T1000 (cell line): ENCODE results near the gene CYP4F11.
"Not testable (repeated sequence)": the region's sequence is repeated elsewhere in the genome, so short reads cannot be mapped to it uniquely, and the experiment has no call there.

Experiments used
- DNase-seq: peaks from one replicate; lab custom pipeline; 2025; ENCODE audit warnings: mixed read lengths; lab: John Stamatoyannopoulos, UW

Gene CYP4F11

GRCh38 chr19:15934332-15935078 lies at the start of gene CYP4F11:
Gene CYP4F11, minus strand, starts transcription at chr19:15934529. Its CDS starts 121 bp downstream, at chr19:15934408.
- no peak for DNase-seq

GRCh38 chr19:15979293-15979692 lies 45.0 kb upstream of the CYP4F11 start:
- DNase-seq: no peak

GRCh38 chr19:15977690-15978089 lies 43.4 kb upstream of the CYP4F11 start:
- no peak for DNase-seq

- DNase-seq: no peak
Measured at GRCh38 chr19:15976836-15977689, 42.7 kb upstream of the CYP4F11 start.

GRCh38 chr19:15974856-15975255 lies 40.5 kb upstream of the CYP4F11 start:
- no peak for DNase-seq

GRCh38 chr19:15972043-15972442 lies 37.7 kb upstream of the CYP4F11 start:
- DNase-seq: not testable (repeated sequence)

- no peak for DNase-seq
Measured at GRCh38 chr19:15971224-15971780, 37.0 kb upstream of the CYP4F11 start.

GRCh38 chr19:15964231-15964630 lies 29.9 kb upstream of the CYP4F11 start:
- DNase-seq: no peak

- DNase-seq: no peak
Measured at GRCh38 chr19:15962319-15962718, 28.0 kb upstream of the CYP4F11 start.

GRCh38 chr19:15954820-15955219 lies 20.5 kb upstream of the CYP4F11 start:
- no peak for DNase-seq

GRCh38 chr19:15948223-15949058 lies 14.1 kb upstream of the CYP4F11 start, which contains the start of gene OR10H4:
Gene OR10H4, plus strand, starts transcription at chr19:15949008. Its CDS starts 0 bp downstream, at chr19:15949008.
- DNase-seq: no peak

GRCh38 chr19:15945301-15945700 lies 11.0 kb upstream of the CYP4F11 start:
- no peak for DNase-seq

- DNase-seq: no peak
Measured at GRCh38 chr19:15944401-15944800, 10.1 kb upstream of the CYP4F11 start.

GRCh38 chr19:15937771-15938170 lies 3.4 kb upstream of the CYP4F11 start:
- DNase-seq: no peak

GRCh38 chr19:15936950-15937349 lies 2.6 kb upstream of the CYP4F11 start:
- DNase-seq: no peak

- DNase-seq: no peak
Measured at GRCh38 chr19:15936173-15936572, 1.8 kb upstream of the CYP4F11 start.

GRCh38 chr19:15935167-15935702 lies 906 bp upstream of the CYP4F11 start:
- DNase-seq: no peak

- DNase-seq: not testable (repeated sequence)
Measured at GRCh38 chr19:15933761-15934331, 483 bp downstream of the CYP4F11 start.

GRCh38 chr19:15928321-15928720 lies 6.0 kb downstream of the CYP4F11 start:
- no peak for DNase-seq

- no peak for DNase-seq
Measured at GRCh38 chr19:15926484-15926883, 7.8 kb downstream of the CYP4F11 start.

- DNase-seq: no peak
Measured at GRCh38 chr19:15923702-15924101, 10.6 kb downstream of the CYP4F11 start.
